ENCODE data around the gene ARHGAP21.
"Not testable (repeated sequence)": the region's sequence is repeated elsewhere in the genome, so short reads cannot be mapped to it uniquely, and the experiment has no call there.

ARHGAP21 gene

GRCh38 chr10:24621035-24621795, 102.5 kb downstream of the ARHGAP21 start:
- not testable (repeated sequence) for DNase-seq

- DNase-seq: not testable (repeated sequence)
These were observed 103.7 kb downstream of the ARHGAP21 start for GRCh38 chr10:24619994-24620310.

- not testable (repeated sequence) for DNase-seq
These were observed 104.2 kb downstream of the ARHGAP21 start for GRCh38 chr10:24619291-24619993.

- no peak for DNase-seq
These were observed 105.3 kb downstream of the ARHGAP21 start for GRCh38 chr10:24618401-24618800.

GRCh38 chr10:24617771-24618396, 105.8 kb downstream of the ARHGAP21 start:
- no peak for DNase-seq

GRCh38 chr10:24616536-24616935, 107.2 kb downstream of the ARHGAP21 start:
- DNase-seq: no peak

- DNase-seq: no peak
These were observed 117.7 kb downstream of the ARHGAP21 start for GRCh38 chr10:24606021-24606420.

GRCh38 chr10:24605141-24605540, 118.5 kb downstream of the ARHGAP21 start:
- DNase-seq: no peak

- no peak for DNase-seq
These were observed 120.4 kb downstream of the ARHGAP21 start for GRCh38 chr10:24603333-24603732.

GRCh38 chr10:24597961-24598360, 125.7 kb downstream of the ARHGAP21 start:
- DNase-seq: no peak

GRCh38 chr10:24597426-24597825, 126.3 kb downstream of the ARHGAP21 start:
- DNase-seq: no peak

GRCh38 chr10:24596217-24596930, 127.3 kb downstream of the ARHGAP21 start:
- no peak for DNase-seq

GRCh38 chr10:24590697-24591457, 132.8 kb downstream of the ARHGAP21 start:
- DNase-seq: no peak

- DNase-seq: no peak
These were observed 134.4 kb downstream of the ARHGAP21 start for GRCh38 chr10:24589265-24589664.

- no peak for DNase-seq
These were observed 143.8 kb downstream of the ARHGAP21 start for GRCh38 chr10:24579906-24580305.

GRCh38 chr10:24579448-24579847, 144.2 kb downstream of the ARHGAP21 start:
- DNase-seq: no peak

GRCh38 chr10:24575481-24576002, 148.1 kb downstream of the ARHGAP21 start:
- no peak for DNase-seq

GRCh38 chr10:24574578-24575155, 149.0 kb downstream of the ARHGAP21 start:
- no peak for DNase-seq

GRCh38 chr10:24574161-24574560, 149.5 kb downstream of the ARHGAP21 start:
- no peak for DNase-seq

- no peak for DNase-seq
These were observed 151.7 kb downstream of the ARHGAP21 start for GRCh38 chr10:24571870-24572450.

GRCh38 chr10:24570658-24571426, 152.8 kb downstream of the ARHGAP21 start:
- DNase-seq: no peak
